RWPE2 (cell line): ENCODE data around the gene CFAP57.

Experiments
- ATAC-seq: fragments of 200-7000 bp; cut with Tn5 transposase; 3 replicates; pipeline ENCODE4 v1.9.1; 2021; ENCODE audit warnings: low read depth
- DNase-seq: peaks from one replicate; pipeline ENCODE4 v3.0.0-alpha.2; 2020; ENCODE audit warnings: low spot score
- H3K27ac ChIP-seq: fragments of 450-650 bp; 2 replicates; pipeline ENCODE4 v1.5.1; 2017; ENCODE audit warnings: mild to moderate bottlenecking; ENCODE audit not compliant: poor library complexity, severe bottlenecking
- H3K27me3 ChIP-seq: fragments of 250-450 bp; sonication (Bioruptor Pico); 2 replicates; pipeline ENCODE4 v1.5.1; 2021; ENCODE audit warnings: mild to moderate bottlenecking, moderate library complexity; ENCODE audit not compliant: insufficient read depth, poor library complexity, severe bottlenecking
- H3K36me3 ChIP-seq: fragments of 250-450 bp; sonication (Bioruptor Pico); 2 replicates; pipeline ENCODE4 v1.5.1; 2020; ENCODE audit warnings: low read depth, mild to moderate bottlenecking, moderate library complexity
- H3K4me1 ChIP-seq: fragments of 250-450 bp; sonication (Bioruptor Pico); 2 replicates; pipeline ENCODE4 v1.5.1; 2021; ENCODE audit warnings: mild to moderate bottlenecking, moderate library complexity; ENCODE audit not compliant: insufficient read depth, poor library complexity, severe bottlenecking
- H3K4me3 ChIP-seq: fragments of 250-450 bp; sonication (Bioruptor Pico); 2 replicates; pipeline ENCODE4 v1.5.1; 2021; ENCODE audit warnings: mild to moderate bottlenecking, moderate library complexity; ENCODE audit not compliant: severe bottlenecking
- H3K9me3 ChIP-seq: fragments of 250-450 bp; sonication (Bioruptor Pico); 2 replicates; pipeline ENCODE4 v1.5.1; 2021; ENCODE audit warnings: mild to moderate bottlenecking, moderate library complexity; ENCODE audit not compliant: severe bottlenecking
- CTCF ChIP-seq: fragments of 450-650 bp; IDR thresholded peaks from one replicate; pipeline ENCODE4 v1.5.1; 2017; ENCODE audit warnings: mild to moderate bottlenecking, moderate library complexity; ENCODE audit not compliant: poor library complexity, severe bottlenecking

Gene CFAP57

DNA sequence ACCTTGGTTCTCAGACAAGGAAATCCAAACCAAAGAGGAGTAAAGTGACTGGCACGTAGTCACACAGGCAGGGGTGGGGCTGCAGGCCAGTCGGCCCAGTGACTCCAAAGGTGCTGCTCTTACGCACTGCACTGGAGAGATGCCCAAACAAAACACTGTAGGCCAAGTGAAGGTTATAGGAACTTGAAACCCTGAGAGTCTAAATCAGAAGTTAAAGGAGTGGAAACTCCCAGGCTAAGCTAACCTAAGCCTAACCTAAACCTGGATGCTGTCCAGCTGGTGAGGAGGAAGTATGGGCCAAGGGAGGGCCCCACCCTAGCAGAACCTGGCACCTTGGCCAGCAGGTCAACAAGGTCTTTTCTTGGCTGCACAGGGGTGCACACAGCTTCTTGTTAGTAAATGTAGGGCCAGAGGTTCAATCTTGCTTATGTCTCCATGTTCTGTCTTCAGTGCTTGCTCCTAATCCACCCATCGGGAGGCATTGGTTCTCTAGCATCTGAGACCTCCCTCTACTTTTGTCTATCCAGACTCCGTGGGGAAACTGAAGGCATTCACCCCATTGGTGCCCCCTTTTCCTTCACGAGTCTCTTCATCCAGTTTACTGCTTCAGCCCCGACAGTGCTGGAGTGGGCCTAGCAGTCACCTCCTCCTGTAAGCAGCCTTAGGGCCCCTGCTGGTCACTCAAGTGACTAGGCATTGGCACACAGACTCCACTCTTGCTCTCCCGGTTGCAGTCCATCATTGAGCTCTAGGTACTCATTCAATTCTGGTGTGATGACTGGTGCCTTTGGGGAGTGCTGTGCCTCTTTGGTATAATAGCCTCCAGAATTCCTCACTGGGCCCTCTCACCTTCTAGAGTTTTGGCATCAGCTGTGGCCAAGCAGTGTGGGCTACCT is 84.8 kb downstream of the CFAP57 start:
- no peak for ATAC-seq
- Histone ChIP-seq H3K4me3 (no peak overlapping the region), H3K36me3 (no peaks in the 10 kb centered on the region), H3K27ac (no peak overlapping the region), H3K9me3 (no peaks in the 10 kb centered on the region), H3K27me3 (no peaks in the 10 kb centered on the region), H3K4me1 (no peaks in the 10 kb centered on the region)
- no peak for TF ChIP-seq CTCF
- no peak for DNase-seq

DNA sequence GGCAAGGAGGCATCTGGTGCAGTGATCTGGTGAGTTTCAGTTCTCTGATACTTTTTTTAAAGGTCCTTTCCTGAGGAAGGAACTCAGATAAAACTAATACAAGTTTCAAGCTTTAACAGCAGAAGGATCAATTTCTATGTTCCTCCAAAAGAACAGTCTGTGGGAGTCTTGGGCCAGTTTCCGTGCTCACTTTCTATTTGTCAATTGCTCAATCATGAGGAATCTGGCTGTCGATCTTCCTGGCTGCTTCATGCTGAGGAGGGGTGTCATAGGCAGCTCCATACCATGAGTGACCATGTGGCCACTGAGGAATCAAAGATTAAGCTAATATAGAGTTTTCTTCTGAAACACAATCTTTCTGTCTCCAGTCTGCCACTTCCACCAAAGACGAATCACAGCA is 86.2 kb downstream of the CFAP57 start:
- no peaks in the 10 kb centered on the region for H3K9me3 ChIP-seq
- TF ChIP-seq CTCF = no peak
- no peak overlapping the region for H3K4me3 ChIP-seq
- no peak for DNase-seq
- H3K4me1 ChIP-seq = no peaks in the 10 kb centered on the region
- H3K36me3 ChIP-seq = no peaks in the 10 kb centered on the region
- H3K27ac ChIP-seq = no peak overlapping the region
- no peaks in the 10 kb centered on the region for H3K27me3 ChIP-seq
- ATAC-seq = no peak

DNA sequence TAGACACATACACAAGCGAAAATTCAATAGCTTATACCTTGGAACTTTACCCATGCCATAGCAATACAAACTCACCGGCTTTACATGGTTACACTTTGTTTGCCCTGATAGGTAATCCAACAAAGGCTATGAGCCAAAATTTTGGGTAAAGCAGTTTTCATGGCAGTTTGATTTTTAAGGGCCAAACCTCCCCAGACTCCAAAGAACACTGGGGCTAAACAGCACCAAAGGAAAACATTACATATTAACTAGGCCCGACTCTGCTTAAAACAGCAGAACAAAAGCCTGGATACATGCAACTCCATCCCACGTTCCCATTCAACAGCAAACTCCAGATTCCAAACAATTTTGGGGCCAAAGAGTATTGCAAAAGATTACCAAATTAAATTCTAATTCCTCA is 93.3 kb downstream of the CFAP57 start:
- DNase-seq (no peak), ATAC-seq (no peak)
- Histone ChIP-seq H3K4me3 (no peak overlapping the region), H3K36me3 (no peaks in the 10 kb centered on the region), H3K9me3 (peaks cover 2% of the 10 kb centered on the region), H3K27ac (no peak overlapping the region), H3K4me1 (no peaks in the 10 kb centered on the region), H3K27me3 (no peaks in the 10 kb centered on the region)
- TF ChIP-seq CTCF = no peak

DNA sequence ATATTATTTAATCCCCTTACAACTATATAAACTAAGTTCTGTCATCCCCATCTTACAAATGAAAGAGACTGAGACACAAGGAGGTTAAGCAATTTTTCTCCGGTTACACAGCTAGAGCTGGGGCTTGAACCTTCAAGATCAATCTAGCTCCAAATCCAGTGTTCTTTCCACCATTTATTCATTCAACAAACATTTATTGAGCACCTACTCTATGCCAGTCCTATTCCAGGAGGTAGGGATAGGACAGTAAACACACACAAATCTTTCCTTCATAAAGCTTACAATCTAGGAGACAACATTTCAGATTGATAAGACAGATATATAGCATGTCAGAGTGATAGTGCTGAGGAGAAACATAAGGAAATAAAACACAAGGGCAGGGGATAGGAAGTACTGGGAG is 94.8 kb downstream of the CFAP57 start:
- H3K27me3 ChIP-seq = no peaks in the 10 kb centered on the region
- no peaks in the 10 kb centered on the region for H3K4me1 ChIP-seq
- DNase-seq = no peak
- no peak overlapping the region for H3K4me3 ChIP-seq
- no peak overlapping the region for H3K27ac ChIP-seq
- no peak for ATAC-seq
- TF ChIP-seq CTCF = no peak
- H3K9me3 ChIP-seq = peaks cover 2% of the 10 kb centered on the region
- no peaks in the 10 kb centered on the region for H3K36me3 ChIP-seq

GRCh38 chr1:43267291-43267805 is 95.2 kb downstream of the CFAP57 start:
- DNase-seq (no peak), ATAC-seq (no peak)
- TF ChIP-seq CTCF = no peak
- Histone ChIP-seq H3K27me3 (no peaks in the 10 kb centered on the region), H3K27ac (no peak overlapping the region), H3K4me1 (no peaks in the 10 kb centered on the region), H3K4me3 (no peak overlapping the region), H3K36me3 (no peaks in the 10 kb centered on the region), H3K9me3 (peaks cover 2% of the 10 kb centered on the region)
